GOT3 (cell line): ENCODE measurements around the gene GHDC.

ENCODE experiments used
- DNase-seq: peaks from one replicate; lab custom pipeline; 2025; ENCODE audit warnings: mixed read lengths; lab: John Stamatoyannopoulos, UW

GHDC gene

DNA sequence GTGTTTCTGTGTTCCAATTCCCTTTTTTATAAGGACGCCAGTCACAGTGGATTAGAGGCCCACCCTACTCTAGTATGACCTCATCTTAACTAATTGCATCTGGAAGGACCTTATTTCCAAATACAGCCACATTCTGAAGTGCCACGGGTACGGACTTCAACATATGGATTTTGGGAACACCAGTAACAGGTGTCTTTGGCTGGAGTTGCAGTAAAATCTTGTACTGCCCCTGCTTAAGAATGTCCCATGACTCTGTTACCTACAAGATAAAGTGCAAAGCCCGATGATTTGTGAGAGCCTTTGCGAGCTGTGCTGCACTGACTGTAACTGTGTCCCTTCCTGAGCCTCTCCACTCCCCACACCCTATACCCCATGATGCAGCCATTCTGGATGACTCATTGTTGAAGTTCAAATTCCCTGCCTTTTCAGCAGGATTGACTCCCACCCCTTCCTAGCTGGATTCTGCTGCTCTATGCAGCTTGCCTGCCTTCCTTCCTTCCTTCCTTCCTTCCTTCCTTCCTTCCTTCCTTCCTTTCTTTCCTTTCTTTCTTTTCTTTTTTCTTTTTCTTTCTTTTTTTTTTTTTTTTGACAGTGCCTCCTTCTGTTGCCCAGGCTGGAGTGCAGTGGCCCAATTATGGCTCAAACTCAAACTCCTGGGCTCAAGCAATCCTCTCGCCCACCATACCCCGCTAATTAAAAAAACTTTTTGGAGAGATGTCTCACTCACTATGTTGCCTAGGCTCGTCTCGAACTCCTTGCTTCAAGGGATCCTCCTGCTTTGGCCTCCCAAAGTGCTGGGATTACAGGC lies 11.2 kb downstream of the GHDC start:
- no peak for DNase-seq

DNA sequence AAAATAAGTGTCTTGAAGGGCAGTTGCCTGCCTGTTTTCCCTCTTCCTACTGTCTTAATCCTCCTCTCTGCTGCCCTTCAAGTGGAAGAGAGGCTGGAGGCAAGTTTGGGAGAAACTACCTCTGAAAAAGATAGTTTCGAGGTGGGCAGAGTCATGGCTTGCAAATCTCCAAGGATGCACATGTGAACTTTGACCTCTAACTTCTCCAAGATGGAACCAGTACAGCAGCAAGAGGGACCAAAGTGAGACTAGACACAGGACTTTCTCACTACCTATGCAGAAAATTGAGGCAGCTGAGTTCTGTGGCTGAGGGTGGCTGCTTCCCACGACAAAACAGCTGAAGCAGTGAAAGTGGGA lies 12.5 kb downstream of the GHDC start:
- no peak for DNase-seq

DNA sequence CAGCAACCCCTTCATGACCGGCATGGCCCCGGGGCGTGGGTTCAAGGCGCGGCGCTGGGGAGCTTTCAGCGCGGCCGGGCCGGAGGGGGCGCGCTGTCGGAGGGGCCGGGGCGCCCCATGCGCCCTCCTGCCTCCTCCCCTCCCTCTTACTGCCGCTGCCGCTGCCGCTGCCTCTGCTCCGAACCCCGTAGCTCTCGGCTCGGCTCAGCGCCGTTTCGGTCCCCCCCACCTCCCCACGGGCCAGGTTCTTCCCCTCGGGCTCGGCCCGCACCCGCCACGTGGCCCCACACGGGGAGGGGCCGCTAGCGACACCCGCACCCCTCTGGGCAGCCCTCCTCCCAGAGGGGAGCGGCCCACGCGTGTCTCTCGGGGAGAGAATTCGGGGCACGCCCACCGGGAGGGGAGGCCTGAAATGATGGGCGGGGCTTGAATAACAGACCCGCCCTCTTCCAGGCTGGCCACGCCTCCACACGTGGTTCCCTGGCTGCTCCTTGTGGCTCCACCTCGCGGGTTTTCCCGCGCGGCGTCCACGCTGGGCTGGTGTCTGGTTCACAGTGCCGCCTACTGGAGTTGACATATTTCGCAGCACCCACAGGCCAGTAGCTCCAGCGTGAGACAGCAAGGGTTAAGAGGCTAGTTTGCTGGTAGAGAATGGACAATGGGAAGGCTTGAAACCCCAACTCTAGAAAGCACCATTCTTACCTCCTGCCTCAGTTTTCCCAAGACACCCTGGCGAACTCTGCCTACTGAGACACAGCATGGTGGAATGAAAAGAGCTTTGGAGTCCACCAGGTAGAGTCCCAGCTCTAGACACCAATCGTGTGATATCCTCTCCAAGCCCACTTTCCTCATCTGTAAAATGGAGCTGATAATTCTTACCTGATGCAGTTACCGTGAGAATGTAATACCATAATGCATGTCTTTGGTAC lies 13.1 kb downstream of the GHDC start, which contains the start of gene KCNH4:
Gene KCNH4 (minus strand): TSS at position 221 of the 929 bp plus-strand sequence. CDS start 197 bp downstream, at position 24.
- no peak for DNase-seq

DNA sequence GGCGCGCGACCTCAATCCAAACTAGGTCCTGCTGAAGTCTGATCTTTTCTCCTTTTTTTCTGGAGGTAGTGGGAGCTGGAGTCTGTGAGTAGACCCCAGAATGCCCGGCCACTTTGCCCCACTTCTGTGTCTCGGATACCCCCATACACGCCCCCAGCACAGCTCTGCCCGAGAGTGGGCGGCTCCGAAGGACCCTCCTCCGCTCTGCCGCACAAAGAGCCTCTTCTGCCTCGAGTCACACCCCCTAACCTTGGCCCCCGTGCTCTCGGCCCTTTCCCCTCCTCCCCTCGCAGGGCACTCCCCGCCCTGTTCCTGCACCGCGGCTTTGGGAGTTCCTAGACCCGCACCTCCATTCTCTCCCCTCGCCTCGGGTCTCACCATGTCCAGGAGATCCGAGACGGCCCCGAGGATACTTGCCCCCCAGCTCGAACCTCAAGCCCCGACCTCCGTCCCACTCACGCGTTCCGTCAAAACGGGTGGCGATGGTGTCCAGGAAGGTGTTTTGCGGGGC lies 13.8 kb downstream of the GHDC start:
- DNase-seq = no peak

DNA sequence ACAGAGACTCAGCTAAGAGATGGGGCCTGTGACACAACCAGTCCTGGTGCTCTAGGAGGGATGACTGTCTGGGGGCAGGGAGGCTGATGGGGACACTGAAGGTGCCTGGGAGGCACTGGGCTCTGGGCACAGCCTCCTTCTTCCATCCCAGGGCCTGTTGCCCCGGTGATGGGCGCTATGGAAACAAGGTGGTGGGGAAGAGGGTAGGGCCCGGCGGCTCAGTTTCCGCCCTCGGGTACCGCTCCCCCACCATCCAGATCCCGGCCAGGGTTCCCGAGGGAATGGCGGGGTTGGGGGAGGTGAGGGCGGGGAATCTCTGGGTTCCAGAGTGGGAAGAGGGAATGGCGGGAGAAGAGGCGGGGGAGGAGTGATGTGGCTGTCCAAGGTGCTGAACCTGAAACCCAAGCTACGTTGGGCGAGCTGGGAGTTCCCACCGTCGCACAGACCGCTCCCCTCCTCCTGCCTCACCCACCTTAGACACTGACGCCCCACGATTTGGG lies 14.3 kb downstream of the GHDC start:
- no peak for DNase-seq

DNA sequence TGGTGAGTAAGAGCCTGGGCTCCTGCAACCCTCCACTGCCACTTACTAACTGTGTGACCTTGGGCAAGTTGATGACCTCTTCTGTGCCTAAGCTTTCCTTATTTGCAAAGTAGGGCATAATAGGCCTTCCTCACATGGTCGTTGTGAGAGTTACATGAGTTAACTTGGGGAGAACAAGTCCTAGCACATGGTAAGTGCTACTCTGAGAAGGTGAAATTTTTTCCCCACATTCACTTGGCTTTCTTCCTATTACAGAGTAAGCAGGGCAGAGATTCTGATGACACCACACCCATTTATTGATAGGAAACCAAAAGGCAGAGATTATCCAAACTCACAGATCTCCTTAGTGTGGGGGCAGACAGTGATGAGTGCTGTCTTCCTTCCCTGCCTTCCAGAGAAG lies 15.0 kb downstream of the GHDC start:
- no peak for DNase-seq

DNA sequence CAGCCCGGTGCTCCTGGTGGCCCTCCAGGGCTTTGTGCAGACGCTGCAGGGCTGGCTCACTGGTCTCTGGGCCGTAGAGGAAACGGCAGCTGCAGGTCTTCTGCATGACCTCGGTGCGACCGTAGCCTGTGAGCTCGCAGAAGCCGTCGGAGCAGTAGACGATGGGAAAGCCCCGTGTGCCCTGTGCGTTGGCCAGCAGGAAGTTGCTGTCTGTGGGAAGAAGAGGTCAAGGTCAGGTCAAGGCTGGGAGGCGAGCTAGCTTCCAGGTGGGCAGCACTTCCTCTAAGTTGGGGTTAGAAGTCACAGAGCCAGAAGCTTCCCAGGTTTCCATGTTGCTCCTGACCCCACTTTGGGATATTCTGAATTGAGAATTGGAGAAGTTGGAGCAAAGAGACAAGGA lies 15.5 kb downstream of the GHDC start:
- DNase-seq = no peak

DNA sequence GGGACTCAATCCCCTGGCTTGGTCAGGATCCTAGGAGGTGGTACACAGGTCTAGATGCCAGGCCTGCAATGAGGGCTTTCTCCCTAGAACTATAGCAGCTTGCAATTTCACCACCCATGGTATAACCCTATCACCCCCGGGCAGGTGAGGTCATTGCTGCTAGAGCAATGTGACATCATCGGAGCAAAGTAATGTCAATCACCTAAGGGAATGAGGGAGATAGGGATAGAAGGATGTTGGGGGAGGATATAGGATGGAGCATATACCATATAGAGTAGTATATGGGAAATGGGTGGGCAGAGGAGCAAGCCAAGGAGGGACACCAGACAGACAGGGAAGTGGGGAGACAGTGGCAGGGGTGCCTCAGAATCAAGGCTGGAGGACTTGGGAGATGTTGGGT lies 16.6 kb downstream of the GHDC start:
- no peak for DNase-seq

DNA sequence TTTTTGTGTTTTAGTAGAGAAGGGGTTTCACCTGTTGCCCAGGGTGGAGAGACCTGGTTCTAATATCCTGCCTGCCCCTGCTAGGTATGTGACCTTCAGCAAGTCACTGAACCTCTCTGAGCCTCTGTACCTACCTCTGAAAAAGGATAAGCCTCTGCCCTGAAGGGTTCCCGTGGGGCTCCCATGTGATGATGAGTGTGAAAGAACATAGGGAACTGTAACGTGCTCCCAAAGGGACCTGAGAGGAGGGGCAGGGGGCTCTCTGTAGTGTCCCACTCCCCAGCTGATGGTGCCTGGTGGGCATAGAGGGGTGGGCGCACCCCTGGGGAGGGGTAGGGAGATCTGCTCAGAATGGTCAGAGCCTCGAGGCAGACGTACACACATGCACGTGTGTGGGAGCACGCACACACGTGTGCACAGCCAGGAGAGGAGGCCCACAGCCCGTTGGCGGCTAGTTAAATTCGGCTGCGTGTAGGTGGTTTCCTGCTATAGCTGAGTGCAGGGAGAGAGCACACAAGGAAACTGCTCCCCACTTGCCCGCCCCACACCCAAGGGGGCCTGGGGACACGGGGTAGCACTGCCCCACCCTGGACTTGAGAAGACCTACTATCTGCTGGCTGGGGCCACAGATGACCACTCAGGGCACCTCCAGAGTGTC lies 20.0 kb downstream of the GHDC start:
- DNase-seq = no peak

DNA sequence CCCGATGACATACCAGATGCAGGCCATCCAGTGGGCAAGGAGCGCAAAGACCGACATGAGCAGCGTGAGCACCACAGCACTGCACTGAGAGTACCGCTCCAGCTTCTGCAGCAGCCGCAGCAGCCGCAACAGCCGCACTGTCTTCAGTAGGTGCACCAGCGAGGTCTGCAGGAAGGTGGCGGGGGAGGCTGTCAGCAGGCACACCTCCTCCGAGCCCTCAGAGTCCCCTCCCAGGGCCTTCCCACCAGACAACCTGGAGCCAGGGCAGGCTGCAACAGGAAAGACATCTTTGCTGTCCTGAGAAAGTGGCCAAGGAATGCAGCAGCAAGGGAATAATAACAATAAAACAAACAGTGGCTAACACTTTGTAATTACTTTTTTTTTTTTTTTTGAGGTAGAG lies 22.5 kb downstream of the GHDC start:
- no peak for DNase-seq

DNA sequence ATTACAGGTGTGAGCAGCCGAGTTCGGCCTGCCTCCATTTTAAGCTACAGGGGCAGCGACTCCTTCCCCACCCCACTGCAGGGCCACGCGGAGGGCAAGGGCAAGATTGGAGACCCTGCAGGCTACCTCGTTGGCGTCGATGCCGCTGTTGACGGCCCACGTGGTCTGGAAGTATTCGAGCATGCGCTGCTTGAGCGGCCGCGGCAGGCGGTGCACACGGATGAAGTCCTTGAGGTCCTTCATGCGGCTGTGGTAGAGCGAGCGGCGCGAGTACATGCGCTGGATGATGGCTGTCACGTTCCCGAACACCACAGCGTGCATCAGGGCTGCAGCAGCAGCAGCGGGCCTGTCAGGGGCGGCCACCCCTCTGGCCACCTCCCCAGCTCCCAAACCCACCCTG lies 24.9 kb downstream of the GHDC start:
- DNase-seq = no peak

DNA sequence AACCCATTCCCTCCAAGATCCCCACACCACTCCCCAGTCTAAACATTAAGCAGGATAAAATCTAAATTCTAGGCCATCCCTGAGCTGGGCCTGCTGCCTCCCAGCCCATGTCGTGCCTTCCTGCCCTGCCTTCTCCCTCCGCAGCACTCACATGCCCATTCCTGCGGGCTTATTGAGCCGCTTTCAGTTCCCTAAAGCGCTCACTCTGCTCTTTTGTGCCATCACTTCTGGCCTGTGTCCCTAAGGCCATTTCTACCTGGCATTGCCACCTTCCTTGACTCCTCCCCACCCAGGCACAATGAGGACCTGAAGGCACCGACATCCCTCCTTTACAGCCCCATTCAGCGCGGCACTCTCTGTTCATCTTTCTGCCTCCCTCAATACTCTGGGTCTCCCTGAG lies 26.5 kb downstream of the GHDC start:
- no peak for DNase-seq

DNA sequence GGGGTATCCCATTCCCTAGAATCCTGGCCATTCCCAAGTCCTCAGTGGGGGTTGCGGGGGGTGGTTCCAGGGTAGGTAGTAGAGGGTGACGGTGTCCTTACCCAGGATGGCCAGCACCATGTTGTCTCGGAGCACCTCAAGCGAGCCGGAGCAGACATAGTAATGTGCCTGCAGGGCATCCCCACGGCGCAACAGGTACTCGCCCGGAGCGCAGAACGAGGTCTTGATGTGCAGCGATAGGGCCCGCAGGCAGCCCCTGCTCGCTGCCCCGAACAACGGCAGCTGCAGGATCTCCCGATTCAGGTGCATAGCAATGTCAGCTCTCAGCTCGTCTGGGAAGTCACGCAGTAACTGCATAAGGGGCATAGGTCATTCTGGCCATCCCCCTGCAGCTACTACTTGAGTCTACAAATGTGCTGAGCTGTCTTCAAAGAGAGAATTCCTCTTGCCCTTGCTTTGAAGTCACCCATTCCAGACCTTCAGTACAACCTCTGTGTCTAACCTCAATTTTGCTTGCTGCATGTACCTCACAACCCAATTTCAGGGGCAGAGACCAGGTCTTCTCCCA lies 28.0 kb downstream of the GHDC start:
- no peak for DNase-seq

DNA sequence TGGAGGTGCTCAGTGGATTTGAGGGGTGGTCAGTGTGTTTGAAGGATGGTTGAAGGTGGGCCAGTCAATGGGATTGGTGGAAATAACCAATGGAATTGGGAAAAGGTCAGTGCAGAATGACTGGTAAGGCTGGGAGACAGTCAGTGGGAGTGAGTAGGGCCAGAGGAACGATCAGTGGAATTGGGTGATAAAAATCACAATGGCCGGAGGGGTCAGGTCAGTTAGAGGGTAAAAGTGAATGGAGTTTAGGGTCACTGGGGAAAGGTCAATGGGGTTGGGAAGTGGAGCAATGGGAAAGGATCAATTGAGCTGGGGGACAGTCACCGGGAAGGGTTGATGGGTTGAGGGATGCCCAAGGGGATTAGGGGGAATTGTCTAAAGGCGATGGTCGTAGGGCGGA lies 28.5 kb downstream of the GHDC start:
- DNase-seq = no peak

DNA sequence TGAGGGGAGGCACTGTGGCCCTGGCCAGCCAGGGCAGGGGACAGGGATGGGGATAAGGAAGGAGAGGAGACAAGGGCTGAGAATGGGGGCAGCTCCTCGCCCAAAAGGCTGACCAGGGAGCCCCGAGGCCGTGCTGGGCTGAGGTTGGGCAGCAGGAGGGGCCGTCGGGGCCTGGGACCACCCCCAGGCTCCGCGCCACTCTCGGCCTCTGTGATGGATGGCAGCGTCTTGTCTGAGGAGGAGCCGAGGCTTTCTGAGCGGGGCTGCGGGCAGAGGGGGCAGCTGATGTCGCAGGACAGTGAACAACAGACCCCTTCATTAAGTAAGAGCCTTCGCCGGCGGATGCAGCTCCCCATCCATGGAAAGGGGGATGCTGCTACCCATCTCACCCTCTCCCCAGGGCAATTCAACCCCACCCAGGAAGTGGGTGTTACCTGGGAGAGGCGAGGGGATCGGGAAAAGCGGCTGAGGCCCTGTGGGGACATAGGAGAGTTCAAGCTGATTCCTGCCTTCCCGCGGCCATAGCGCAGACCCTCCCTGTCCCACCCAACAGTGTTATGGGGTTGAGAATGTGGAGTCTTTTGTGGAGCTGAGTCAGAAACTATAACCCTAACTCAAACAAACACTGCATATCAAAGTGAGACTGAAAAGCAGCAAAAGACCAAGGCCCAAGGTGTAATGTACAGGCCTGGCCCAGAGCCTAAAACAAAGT lies 30.4 kb downstream of the GHDC start:
- DNase-seq = no peak

DNA sequence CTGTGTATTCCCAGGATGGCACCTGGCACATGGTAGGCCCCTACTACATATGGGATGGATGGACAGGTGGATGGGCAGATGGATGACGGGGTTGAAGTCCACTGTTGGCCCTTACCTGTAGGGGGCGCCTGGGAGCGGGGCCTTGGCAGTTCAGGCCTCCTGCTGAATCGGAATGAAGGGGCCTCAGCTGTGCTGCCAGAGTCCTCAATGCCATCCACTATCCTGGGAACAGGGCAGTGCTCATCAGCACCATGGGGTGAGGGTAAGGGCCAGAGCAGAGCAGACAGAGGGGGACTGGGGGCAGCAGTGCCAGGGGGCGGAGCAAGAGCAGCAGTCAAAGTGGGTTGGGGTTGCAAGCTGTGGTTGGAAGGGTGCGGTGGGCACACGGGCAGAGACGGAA lies 31.2 kb downstream of the GHDC start:
- no peak for DNase-seq

DNA sequence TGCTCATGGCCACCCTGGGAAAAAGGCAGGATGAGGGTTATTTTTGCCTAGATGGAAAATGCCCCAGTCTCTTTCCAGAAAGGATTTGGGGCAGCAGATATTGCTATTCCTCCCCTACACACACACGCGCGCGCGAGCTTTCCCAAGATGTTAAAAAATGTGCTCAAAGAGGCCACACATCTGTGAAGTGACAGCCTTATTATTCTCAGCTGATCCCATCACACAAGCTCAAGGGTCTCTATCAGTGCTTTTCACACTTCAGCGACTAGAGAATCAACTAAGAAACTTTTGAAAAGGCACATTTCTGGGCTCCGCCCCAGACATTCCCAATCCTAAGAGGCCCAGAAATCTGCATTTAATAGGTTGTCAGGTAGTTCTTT lies 33.8 kb downstream of the GHDC start:
- no peak for DNase-seq

DNA sequence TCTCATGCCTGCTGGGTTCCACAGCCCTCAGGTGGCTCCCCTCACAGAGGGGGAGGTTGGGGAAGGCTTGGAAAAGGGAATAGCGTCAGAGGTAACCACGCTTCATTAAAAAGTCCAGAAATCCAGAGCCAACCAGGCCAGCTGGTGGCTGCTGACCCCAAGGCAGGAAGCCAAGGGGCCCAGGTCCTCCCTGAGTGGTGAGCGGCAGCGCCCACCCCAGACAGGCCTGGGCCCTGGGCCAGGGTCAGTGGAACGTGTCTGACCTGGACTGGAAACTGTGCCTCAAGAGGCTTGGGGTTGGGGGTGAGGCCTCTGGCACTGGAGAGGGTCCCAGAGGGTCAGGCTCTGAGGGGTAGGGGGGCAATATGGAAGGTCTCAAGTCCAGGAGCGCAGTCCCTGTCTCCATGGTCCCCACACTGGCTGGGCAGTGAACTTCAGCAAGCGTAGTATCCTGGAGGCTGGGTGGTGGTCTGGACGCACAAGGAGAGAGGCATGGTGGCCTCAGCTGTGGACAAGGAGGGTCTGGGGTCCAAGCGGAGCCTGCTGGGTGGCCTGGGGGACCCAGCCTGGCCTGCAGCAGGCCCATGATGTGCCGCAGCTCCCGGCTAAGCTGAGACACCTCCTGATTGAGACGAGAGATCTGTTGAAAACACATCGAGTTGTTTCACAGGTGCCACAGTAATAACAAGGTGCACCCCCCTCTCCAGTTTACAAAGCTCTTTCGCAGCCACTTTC lies 34.3 kb downstream of the GHDC start:
- no peak for DNase-seq

DNA sequence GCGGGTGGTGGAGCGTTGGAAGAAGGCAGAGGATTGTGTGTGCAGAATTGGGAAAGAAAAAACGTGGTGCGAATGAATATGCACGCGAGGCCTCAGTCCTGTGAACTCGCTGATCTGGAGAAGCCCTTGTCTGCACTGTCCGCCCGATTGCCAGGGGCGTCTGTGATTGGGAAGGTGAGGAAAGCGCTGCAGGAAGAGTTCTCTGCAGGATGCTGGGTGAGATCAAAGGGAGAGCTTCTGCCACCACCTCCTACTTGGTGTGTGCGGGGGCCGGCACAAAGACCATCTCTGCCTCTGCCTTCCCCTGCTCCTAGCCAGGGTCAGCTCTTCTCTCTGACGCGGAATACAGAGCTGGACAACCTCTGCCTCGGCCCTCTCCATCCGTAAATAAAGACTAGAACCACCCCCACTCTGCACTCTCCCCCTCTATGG lies 38.7 kb downstream of the GHDC start:
- DNase-seq = no peak

DNA sequence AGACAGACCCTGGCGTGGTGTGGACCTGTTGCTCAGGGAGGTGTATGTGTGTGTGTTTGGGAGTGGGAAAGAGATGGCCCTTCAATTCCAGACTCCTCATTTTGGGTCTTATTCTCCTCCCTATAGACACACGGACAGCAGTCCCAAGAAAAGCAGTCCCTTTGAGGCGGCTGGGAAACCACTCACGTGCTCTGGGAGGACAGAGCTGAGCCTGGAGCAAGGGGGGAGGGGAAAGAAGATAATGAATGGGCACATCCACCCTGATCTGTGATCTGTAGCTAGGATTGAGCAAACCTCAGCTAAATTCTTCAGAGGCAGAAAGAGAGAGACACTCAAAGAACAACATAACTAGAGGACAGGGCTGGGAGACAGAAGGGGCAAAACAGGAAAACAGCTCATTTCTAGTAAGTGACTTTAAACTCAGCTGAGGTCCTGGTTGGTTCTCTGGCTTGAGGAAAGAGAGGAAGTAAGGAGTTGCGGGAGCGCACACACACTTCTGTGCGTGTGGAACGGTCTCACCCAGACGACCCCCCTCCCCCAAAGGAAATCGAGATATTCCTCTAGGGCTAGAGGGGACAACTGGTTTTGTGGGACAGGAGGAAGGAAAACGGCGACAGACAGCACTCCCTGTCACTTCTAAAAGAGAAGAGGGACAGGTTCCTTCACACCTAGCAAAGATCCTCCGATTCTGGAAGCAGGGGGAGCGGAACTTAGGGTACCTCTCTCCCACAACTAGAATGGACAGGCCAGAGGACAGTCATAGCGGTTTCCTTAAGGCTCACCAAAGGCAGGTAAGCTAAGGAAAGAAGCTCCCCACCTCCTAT lies 40.2 kb downstream of the GHDC start:
- no peak for DNase-seq
